HepG2 (cell line): ENCODE measurements around the gene CDK5R1. TPM values are rescaled to one million over a fixed set of nuclear protein-coding genes. Genes with fewer than 3 reads are reported as not detected.

ENCODE experiments used
- BHLHE40 ChIP-seq: IDR thresholded peaks from 2 replicates; pipeline ENCODE4 v1.6.1; 2011; ENCODE audit warnings: low read length, improper control_type of control experiment
- CREB1 ChIP-seq, 2 experiments: fragments of 450-650 bp in 1 of 2; IDR thresholded peaks; 2 replicates each; pipeline ENCODE4 v1.6.1; 2016 to 2017; ENCODE audit warnings: control low read depth in 1 of 2, mild to moderate bottlenecking in 1 of 2, missing compliant biosample characterization in 1 of 2, missing genetic modification characterization in 1 of 2
- CREM ChIP-seq, 2 experiments: sonication (generic) in 1 of 2; formaldehyde crosslinking in 1 of 2; IDR thresholded peaks; 2 replicates each; pipeline versions ENCODE4 v1.4.0 to v1.6.1; 2016 to 2020; ENCODE audit warnings: antibody characterized with exemption in 1 of 2, mild to moderate bottlenecking in 1 of 2, missing genetic modification reagents in 1 of 2
- GATAD2A ChIP-seq: IDR thresholded peaks from 2 replicates; pipeline ENCODE4 v1.6.1; 2016
- HNF4A ChIP-seq: sonication (generic); formaldehyde crosslinking; IDR thresholded peaks from 2 replicates; pipeline ENCODE4 v1.4.0; 2020; ENCODE audit warnings: missing genetic modification reagents
- HNF4G ChIP-seq, 2 experiments: sonication (generic) in 1 of 2; formaldehyde crosslinking in 1 of 2; IDR thresholded peaks; 2 replicates each; pipeline versions ENCODE4 v1.4.0 to v1.6.1; 2011 to 2020; ENCODE audit warnings: borderline replicate concordance in 2 of 2, low read depth in 2 of 2, mild to moderate bottlenecking in 2 of 2, low read length in 1 of 2, missing genetic modification reagents in 1 of 2, moderate library complexity in 1 of 2
- KMT2B ChIP-seq: IDR thresholded peaks from 2 replicates; pipeline ENCODE4 v1.6.1; 2016; ENCODE audit warnings: missing genetic modification reagents, missing compliant biosample characterization
- NR2C2 ChIP-seq: sonication (generic); formaldehyde crosslinking; IDR thresholded peaks from 2 replicates; pipeline ENCODE4 v1.4.0; 2020; ENCODE audit warnings: missing genetic modification reagents, mild to moderate bottlenecking, moderate library complexity, borderline replicate concordance
- NR2F1 ChIP-seq, 2 experiments: fragments of 450-650 bp in 1 of 2; formaldehyde crosslinking in 1 of 2; IDR thresholded peaks; 2 replicates each; pipeline versions ENCODE4 v1.5.0 to v1.6.1; 2016 to 2020; ENCODE audit warnings: mild to moderate bottlenecking in 1 of 2, missing compliant biosample characterization in 1 of 2, missing genetic modification reagents in 1 of 2, moderate library complexity in 1 of 2
- NR2F6 ChIP-seq, 2 experiments: IDR thresholded peaks; 2 replicates each; pipeline ENCODE4 v1.6.1; 2016; ENCODE audit warnings: antibody characterized with exemption in 1 of 2, mild to moderate bottlenecking in 1 of 2
- SOX13 ChIP-seq, 3 experiments: fragments of 450-650 bp in 1 of 3; sonication (generic) in 1 of 3; formaldehyde crosslinking in 1 of 3; IDR thresholded peaks in 2 of 3; conservative IDR thresholded peaks in 1 of 3; 2 replicates each; pipeline versions ENCODE4 v1.5.0 to v1.6.1; 2016 to 2020; ENCODE audit warnings: antibody characterized with exemption in 1 of 3, mild to moderate bottlenecking in 1 of 3, missing compliant biosample characterization in 1 of 3, missing genetic modification reagents in 1 of 3, moderate library complexity in 1 of 3
- TBX3 ChIP-seq: fragments of 450-650 bp; IDR thresholded peaks from 2 replicates; pipeline ENCODE4 v1.6.1; 2017; ENCODE audit warnings: antibody characterized with exemption, mild to moderate bottlenecking, inconsistent platforms, borderline replicate concordance
- ZKSCAN5 ChIP-seq: sonication (generic); formaldehyde crosslinking; IDR thresholded peaks from 2 replicates; pipeline ENCODE4 v1.5.1; 2020; ENCODE audit warnings: mild to moderate bottlenecking, missing genetic modification reagents
- polyA plus RNA-seq, 8 experiments: library from polyadenylated mRNA; depleted of rRNA in 3 of 8; stranded (reverse) in 7 of 8; unstranded in 1 of 8; fragments of >200 nt; fragmentation: Illumina TruSeq in 4 of 8; extraction: Trizol in 4 of 8; gene quantifications; 2 replicates each; pipeline versions ENCODE4 v1.2.1 to v1.2.3, GENCODE V29; 2011 to 2016; ENCODE audit warnings: low read depth in 4 of 8, missing spikeins in 1 of 8, mixed read lengths in 1 of 8; ENCODE audit not compliant: insufficient read depth in 1 of 8
- total RNA-seq, 5 experiments: library from RNA; depleted of rRNA; stranded (reverse); fragments of >200 nt; fragmentation: Illumina TruSeq; extraction: Trizol; gene quantifications; 2 replicates each; pipeline ENCODE4 v1.2.3, GENCODE V29; 2016; ENCODE audit warnings: low read depth in 1 of 5
- TF ChIP-seq, protein P1 (sequence below): IDR thresholded peaks from 2 replicates; pipeline ENCODE4 v1.4.0; 2020; ENCODE audit warnings: mild to moderate bottlenecking, missing genetic modification reagents
- TF ChIP-seq, protein P2 (sequence below): sonication (generic); formaldehyde crosslinking; IDR thresholded peaks from 2 replicates; pipeline ENCODE4 v1.5.0; 2020; ENCODE audit warnings: mild to moderate bottlenecking, missing genetic modification reagents

Gene CDK5R1
- total and polyA plus RNA-seq, 2 of the 13 experiments (the other 11 are each of a cell fraction or from before 2014, with no cell fraction given): 1.1 to 3.9 TPM

DNA sequence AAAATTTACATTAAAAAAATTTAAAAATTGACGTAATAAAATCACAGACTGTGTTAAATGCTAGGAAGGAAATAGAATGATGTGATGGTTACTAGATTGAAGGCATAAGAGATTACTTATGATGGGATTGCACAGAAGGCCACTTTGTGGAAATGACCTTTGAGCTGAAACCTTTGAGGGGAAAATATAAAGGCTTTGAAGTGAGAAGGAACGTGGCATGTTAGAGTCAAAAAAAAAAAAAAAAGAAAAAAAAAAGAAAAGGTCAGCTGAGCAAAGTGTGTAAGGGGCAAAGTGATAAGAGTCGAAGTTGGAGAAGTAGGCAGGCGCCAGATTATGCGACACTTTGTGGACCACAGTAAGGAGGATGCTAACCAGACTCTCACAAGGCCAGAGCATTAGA lies 46.1 kb upstream of the CDK5R1 start (continued):
- 0 out of 4 replicates have a peak, but pooled peaks of 1 of the 2 experiments have one; percentile 21 for TF ChIP-seq NR2F1 (CRISPR knock-in tag; IDR thresholded peaks at IDR 0.05)
- peak; percentile 51; the same call in 1 of the 2 replicates for TF ChIP-seq GATAD2A (CRISPR knock-in tag)
- TF ChIP-seq, protein P1, sequence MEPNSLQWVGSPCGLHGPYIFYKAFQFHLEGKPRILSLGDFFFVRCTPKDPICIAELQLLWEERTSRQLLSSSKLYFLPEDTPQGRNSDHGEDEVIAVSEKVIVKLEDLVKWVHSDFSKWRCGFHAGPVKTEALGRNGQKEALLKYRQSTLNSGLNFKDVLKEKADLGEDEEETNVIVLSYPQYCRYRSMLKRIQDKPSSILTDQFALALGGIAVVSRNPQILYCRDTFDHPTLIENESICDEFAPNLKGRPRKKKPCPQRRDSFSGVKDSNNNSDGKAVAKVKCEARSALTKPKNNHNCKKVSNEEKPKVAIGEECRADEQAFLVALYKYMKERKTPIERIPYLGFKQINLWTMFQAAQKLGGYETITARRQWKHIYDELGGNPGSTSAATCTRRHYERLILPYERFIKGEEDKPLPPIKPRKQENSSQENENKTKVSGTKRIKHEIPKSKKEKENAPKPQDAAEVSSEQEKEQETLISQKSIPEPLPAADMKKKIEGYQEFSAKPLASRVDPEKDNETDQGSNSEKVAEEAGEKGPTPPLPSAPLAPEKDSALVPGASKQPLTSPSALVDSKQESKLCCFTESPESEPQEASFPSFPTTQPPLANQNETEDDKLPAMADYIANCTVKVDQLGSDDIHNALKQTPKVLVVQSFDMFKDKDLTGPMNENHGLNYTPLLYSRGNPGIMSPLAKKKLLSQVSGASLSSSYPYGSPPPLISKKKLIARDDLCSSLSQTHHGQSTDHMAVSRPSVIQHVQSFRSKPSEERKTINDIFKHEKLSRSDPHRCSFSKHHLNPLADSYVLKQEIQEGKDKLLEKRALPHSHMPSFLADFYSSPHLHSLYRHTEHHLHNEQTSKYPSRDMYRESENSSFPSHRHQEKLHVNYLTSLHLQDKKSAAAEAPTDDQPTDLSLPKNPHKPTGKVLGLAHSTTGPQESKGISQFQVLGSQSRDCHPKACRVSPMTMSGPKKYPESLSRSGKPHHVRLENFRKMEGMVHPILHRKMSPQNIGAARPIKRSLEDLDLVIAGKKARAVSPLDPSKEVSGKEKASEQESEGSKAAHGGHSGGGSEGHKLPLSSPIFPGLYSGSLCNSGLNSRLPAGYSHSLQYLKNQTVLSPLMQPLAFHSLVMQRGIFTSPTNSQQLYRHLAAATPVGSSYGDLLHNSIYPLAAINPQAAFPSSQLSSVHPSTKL: peak; percentile 36; the same call in 1 of the 2 replicates
- peak; percentile 57 for TF ChIP-seq NR2F6 (IDR thresholded peaks at IDR 0.05)
- TF ChIP-seq NR2F6 (CRISPR knock-in tag; IDR thresholded peaks at IDR 0.05): 0 out of 2 replicates have a peak, but pooled peaks have one; percentile 23
- TF ChIP-seq NR2C2 (CRISPR knock-in tag): 0 out of 2 replicates have a peak, but pooled peaks have one; percentile 41
- no peak for TF ChIP-seq SOX13 (IDR thresholded peaks at IDR 0.05)
- peak in 1 of 2 experiments; percentile 25; a peak in 1 of 4 replicates for TF ChIP-seq SOX13 (CRISPR knock-in tag; conservative IDR thresholded peaks at IDR 0.05 in 1 of 2, IDR thresholded peaks at IDR 0.05 in 1 of 2)
- peak; percentile 32; the same call in 1 of the 2 replicates for TF ChIP-seq TBX3
- peak; percentile 11; the same call in 1 of the 2 replicates for TF ChIP-seq CREM (IDR thresholded peaks at IDR 0.05)
- TF ChIP-seq CREM (CRISPR knock-in tag; IDR thresholded peaks at IDR 0.05): no peak
- no peak for TF ChIP-seq ZKSCAN5
- TF ChIP-seq, protein P2, sequence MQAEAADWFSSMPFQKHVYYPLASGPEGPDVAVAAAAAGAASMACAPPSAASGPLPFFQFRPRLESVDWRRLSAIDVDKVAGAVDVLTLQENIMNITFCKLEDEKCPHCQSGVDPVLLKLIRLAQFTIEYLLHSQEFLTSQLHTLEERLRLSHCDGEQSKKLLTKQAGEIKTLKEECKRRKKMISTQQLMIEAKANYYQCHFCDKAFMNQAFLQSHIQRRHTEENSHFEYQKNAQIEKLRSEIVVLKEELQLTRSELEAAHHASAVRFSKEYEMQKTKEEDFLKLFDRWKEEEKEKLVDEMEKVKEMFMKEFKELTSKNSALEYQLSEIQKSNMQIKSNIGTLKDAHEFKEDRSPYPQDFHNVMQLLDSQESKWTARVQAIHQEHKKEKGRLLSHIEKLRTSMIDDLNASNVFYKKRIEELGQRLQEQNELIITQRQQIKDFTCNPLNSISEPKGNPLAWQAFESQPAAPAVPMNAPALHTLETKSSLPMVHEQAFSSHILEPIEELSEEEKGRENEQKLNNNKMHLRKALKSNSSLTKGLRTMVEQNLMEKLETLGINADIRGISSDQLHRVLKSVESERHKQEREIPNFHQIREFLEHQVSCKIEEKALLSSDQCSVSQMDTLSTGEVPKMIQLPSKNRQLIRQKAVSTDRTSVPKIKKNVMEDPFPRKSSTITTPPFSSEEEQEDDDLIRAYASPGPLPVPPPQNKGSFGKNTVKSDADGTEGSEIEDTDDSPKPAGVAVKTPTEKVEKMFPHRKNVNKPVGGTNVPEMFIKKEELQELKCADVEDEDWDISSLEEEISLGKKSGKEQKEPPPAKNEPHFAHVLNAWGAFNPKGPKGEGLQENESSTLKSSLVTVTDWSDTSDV (CRISPR knock-in tag): no peak
- TF ChIP-seq BHLHE40: peak; percentile 66
- TF ChIP-seq KMT2B: no peak
- peak; percentile 55; the same call in 1 of the 2 replicates for TF ChIP-seq HNF4A (CRISPR knock-in tag)
- 0 out of 2 replicates have a peak, but pooled peaks have one; percentile 34 for TF ChIP-seq HNF4G (IDR thresholded peaks at IDR 0.05; ENCODE audit: borderline replicate concordance, low read depth, low read length)
- TF ChIP-seq HNF4G (CRISPR knock-in tag; IDR thresholded peaks at IDR 0.05; ENCODE audit: borderline replicate concordance, low read depth): 0 out of 2 replicates have a peak, but pooled peaks have one; percentile 30
- no peak for TF ChIP-seq CREB1 (IDR thresholded peaks at IDR 0.05)
- TF ChIP-seq CREB1 (CRISPR knock-in tag; IDR thresholded peaks at IDR 0.05): 0 out of 2 replicates have a peak, but pooled peaks have one; percentile 14
- TF ChIP-seq, all 625 proteins: peak for 21
